DMS153 treated with DMSO at 0.1 percent for 48 hours (cell line): ENCODE data around the gene KIF5B.
"Not testable (repeated sequence)": the region's sequence is repeated elsewhere in the genome, so short reads cannot be mapped to it uniquely, and the experiment has no call there.

Experiments
- DNase-seq: peaks from one replicate; lab custom pipeline; 2025; ENCODE audit not compliant: unreplicated experiment; lab: John Stamatoyannopoulos, UW

Gene KIF5B

DNA sequence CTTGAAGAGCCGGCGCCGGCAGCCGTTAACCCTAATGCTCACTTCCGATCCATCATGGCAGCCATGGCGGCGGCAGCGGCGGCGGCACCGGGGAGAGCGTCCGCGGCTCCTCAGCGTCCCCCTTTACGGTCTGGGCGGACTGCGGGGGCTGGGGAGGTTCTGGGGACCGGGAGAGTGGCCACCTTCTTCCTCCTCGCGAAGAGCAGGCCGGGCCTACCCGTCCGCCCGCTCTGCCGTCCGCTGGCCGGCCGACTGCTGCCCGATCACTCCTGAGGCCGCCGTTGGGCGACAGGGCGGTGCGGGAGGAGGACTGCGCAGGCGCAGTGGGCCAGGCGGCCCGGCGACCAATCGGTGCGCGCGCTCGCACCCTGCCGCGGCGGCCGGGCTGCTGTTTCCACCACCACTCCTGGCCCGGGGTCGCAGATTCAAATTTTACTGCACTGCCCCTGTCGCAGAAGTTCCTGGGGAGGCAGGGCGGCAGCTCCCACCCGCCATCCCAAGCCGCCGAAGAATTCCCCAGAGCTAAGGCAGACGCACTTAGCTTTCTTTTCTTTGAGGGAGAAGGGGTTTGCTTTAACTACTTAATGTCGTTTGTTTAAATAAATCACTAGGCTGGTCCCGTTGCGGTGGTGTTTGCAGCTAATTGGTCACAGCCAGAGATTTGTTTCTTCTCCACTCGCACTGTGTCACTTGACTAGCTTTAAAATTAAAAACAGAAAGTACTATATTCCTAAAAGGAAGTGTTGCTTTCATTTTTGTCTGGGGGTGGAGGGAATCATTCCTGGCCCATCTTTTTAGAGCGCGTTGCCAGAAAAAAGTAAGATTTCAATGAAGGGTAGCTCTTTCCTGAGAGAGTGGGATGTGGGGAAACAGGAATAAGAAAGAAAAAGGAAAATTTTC is at the start of gene KIF5B:
KIF5B (minus strand) TSS at position 290 of the 900 bp plus-strand sequence. CDS start 452 bp downstream, outside the sequence.
- peak; percentile 4 for DNase-seq

DNA sequence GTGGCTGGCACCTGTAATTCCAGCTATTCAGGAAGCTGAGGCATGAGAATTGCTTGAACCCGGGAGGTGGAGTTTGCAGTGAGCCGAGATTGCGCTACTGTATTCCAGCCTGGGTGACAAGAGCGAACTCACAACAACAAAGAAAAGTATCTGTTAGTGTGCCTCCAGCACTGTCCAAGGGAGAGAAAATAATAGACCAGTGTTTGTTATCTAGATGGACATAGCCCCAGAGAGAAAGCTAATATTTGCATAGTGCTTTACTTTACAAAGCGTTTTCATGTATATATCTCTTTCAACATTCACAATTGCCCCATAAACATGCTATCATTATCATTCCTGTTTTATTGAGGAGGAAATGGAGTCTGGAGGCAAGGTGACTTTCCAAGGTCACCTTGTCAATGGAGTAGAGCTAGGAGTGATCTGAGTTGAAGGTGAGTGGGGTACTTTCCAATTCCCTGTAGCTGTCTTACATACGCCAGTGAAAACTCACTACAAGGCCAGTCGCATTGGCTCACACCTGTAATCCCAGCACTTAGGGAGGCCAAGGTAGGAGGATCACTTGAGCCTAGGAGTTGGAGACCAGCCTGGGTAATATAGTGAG is 49.7 kb upstream of the KIF5B start:
- peak; percentile 8 for DNase-seq

DNA sequence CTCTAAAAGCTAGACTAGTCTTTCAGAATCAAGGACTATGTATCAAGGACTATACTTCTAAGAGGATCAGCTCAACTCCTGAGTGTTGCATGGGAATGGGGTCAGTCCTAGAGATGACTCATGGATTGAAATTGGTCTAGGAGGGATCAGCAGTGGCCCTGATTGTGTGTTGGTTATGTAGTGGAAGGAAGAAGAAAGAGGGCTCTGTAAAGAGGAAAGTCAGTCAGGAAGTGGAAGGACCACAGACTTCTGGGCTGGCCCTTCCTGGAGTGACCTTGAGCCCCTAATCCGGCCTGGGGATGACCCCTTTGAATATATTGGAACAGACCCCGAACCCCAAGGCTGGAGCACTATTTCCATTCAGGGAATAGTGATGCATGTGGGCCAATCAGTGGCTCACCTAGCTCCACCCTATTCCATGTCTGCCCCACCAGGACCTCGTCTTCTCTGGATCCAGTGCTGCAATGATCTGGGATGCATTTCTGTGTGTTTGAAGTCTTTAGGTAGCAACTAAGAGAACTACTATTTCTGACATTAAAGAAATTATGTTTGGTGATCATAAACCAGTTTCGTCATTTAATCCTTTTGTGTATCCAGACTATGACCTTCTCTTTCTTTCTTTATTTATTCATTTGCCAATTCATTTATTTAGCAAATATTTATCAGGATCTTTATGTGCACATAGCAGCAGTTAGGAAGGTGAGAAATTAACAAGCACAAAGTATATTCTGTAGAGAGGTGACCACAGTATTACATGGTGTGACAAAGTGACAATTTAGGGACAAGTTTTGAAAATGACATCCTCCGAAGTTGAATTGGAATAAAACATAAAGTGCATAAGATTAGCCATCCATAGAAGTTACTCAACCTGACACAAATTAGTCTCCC is 48.6 kb upstream of the KIF5B start:
- no peak for DNase-seq

DNA sequence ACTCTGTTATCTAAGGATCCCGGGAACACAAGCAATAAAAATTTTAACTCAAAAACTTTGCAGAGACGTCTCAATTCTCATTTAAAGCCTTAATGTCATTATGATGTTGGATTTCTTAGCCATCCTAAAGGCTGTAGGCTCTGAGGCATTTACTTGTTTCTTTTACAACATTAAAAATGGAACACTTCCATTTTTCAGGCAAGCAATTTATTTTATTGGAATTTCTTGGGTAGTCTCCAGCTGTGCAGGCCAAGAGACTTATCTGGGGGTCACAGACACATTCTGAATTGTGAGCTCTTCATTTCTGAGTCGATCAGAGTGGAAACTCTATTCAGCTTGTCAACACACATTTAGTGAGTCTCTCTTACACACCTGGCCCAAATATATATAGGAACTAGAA is 48.0 kb upstream of the KIF5B start:
- no peak for DNase-seq

DNA sequence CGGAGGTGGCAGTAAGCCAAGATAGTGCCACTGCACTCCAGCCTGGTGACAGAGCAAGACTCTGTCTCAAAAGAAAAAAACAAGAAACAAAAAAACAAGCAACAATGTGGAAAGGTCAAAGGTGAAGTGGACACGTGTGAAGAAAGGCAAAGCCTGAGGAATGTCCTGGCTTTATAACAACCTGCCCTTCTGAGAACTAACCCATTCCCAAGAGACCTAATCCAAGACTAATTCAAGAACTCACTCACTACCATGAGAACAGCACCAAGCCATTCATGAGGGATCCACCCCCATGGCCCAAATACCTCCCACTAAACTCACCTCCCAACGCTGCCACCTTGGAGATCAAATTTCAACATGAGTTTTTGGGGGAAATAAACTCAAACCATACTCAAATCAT is 47.5 kb upstream of the KIF5B start:
- no peak for DNase-seq

DNA sequence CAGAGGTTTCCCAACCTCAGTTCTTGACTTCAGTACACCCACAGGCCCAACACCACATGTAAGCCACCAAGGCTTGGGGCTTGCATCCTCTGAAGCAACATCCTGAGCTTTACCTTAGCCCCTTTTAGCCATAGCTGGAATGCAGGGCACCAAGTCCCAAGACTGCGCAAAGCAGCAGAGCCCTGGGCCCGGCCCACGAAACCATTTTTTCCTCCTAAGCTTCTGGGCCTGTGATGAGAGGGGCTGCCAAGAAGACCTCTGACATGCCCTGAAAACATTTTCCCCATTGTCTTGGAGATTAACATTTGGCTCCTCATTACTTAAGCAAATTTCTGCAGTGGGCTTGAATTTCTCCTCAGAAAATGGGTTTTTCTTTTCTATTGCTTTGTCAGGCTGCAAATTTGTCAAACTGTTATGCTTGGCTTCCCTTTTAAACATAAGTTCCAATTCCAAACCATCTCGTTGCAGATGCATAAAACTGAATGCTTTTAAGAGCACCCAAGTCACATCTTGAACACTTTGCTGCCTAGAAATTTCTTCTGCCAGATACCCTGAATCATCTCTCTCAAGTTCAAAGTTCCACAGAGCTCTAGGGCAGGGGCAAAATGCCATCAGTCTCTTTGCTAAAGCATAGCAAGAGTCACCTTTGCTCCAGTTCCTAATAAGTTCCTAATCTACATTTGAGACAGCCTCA is 42.5 kb upstream of the KIF5B start:
- not testable (repeated sequence) for DNase-seq

DNA sequence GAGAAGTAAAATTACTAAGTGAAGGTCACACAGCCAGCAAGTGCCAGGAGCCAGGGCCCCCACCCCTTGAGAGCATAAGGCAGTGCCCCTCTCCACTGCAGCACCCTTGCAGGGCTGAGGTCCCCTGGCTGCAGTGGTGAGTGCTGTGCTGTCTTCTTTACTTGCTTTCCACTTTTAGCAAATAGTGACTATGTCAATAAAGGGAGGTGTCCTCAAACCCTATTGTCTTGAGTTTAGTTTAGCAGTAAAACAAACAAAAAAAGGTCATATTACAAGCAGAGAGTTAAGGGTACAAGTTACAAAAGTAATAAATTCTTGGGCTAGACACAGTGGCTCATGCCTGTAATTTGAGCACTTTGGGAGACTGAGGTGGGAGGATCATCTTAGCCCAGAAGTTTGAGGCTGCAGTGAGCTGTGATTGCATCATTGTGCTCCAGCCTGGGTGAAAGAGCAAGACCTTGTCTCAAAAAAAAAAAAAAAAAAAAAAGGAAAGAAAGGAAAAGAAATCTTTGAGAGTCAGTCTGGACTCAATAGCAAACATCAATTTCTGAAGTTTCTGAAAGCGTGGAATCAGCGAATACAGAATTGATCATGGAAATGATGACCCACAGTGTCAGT is 39.0 kb upstream of the KIF5B start:
- DNase-seq, result no peak

DNA sequence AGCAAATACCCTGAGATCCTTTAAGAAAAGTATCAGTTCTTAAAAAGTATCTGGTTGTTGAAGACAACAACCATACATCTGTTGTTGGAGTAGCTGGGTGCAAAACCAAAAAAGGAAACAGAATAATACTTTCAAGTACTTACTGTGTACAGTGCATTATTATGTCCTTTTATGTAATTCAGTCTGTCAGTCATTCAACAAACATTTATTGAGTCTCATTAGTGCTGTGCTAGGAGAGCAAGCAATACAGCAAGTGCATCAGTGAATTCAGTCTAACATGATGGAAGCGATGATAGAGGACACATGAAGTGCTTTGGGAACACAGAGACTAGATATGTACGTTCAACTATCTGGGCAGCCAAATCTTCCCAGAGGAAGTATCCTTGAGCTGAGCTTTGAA is 37.4 kb upstream of the KIF5B start:
- no peak for DNase-seq

DNA sequence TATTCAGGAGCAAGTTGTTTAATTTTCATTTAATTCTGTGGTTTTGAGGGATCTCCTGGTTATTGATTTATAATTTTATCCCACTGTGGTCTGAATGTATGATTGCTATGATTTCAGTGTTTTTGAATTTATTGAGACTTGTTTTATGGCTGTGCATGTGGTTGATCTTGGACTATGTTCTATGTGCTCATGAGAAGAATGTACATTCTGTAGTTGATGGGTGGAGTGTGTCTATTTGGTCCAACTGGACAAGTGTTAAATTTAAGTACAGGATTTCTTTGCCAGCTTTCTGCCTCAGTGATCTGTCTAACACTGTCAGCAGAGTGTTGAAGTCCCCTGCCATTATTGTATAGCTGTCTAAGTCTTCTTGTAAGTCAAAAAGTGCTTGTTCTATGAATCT is 34.8 kb upstream of the KIF5B start:
- DNase-seq, result no peak

DNA sequence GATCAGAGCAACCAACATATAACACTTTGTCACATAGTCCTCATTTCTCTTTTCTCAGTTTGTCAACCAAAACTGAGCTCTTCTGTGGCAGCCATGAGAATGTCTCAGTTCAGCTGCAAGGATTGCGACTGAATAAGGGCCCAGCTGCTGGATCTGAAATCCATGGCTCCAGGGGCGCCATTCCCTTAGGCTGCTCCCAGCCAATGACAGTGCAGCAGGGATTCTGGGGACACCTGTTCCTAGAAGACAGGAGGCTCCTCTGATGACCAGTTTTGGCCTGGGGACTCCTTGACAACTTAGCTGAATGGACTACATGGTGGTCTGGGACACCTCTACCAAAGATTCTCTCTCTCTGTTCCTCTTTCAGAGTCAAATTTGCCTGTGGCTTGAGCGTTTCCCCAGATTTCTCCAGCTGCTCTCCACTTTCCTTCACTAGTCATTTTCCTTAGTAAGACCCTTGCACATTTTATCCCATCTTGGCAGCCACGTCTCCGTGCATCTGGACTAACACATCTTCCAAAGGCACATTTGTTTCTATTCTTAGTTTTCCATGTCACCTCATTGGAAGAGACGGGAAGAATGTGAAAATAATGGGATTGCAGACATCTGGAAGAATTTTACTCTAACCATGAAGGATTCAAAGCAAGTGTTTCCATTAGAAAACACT is 28.1 kb upstream of the KIF5B start:
- DNase-seq, result no peak

DNA sequence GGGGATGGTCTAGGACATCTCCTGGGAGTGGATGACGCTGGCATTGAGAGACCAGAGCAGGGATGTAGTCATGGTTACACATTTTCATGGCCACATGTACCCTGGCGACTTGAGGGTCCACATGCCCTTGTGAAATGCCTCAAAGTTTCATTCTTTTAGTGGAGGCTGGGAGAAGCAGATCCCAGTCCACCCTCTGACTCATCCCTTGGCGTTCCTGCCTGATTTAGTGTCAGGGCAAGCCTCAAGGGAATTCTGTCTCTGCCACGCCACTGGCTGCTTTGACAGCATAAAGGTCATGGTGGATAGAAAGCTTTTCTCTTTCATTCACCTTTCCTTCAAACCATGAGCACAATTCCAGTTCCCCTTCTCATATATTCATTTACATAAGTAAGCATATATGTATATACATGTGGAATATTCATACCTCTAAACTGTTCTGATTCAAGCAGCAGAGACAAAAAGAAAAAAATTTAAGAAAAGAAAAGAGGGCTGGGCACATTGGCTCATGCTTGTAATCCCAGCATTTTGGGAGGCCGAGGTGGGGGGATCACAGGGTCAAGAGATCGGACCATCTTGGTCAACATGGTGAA is 21.8 kb upstream of the KIF5B start:
- no peak for DNase-seq

DNA sequence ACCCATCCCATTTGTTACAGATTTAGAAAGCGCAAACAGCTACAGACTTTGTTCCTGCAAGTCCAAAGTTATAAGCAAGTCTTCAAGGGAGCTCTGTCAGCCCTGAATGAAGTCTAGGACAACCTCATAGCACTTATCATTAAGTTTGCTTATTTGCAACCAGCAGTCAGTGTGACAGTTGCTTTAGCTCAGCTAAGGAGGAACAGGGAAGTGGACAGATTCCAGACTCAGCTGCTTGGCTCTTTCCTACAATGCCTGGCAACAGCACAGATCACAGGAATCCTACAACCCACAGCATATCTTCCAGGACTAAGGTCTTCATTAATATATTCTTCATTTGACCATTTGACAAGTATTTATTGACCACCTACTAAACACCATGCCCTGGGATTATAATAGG is 17.4 kb upstream of the KIF5B start:
- DNase-seq, result no peak

DNA sequence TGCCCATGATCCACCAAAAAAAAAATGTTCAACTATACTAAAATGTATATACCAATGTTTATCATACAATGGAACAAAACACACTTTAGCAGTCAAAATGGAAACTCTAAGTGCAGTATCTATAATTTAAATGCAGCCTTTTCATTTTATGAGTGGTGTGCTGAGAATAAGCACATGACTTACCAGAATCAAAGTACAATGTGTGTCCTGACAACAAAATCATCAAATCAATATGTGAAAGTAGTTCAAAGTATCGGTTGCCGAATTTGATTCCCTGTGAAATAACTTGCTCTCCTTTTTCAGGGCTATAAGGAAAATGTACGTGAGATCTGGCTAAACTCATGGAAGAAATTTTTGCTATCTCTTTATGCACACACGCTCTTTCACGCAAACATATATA is 16.9 kb upstream of the KIF5B start:
- no peak for DNase-seq

DNA sequence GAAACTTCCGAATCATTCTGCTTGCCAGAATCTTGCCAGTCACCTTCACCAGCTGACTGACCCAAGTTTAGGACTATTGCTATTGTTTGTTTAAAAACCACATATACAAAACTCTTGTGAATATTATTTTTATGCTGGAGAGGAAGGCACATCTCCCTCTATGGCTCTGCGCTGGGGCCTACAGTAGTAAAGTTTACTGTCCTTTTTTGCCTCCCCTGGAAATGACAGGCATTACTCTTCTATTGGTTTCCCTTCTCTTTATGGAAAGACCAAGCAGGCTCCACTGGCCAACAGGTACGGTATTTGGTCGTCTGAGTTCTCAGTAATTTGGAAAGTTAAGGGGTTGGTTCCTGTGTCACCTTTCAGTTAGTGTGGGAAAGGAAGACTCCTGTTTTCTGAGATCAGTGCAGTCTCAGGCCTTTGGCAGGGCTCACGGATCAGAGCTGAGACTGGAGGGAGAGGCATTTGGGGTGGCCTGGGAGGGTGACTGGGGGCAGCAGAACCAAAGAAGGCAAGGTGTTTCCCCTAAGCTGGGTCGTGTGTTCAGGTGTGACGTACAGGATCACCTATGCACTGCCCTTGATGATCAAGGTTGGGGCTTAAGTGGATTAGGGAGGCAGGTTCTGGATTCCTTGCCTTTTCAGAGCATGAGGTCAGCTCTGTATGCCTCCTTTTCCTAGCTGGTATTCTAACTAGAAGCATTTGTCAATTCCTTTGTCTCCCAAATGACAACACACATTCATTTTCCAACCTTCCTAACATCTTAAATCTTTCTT is 16.0 kb upstream of the KIF5B start:
- no peak for DNase-seq

DNA sequence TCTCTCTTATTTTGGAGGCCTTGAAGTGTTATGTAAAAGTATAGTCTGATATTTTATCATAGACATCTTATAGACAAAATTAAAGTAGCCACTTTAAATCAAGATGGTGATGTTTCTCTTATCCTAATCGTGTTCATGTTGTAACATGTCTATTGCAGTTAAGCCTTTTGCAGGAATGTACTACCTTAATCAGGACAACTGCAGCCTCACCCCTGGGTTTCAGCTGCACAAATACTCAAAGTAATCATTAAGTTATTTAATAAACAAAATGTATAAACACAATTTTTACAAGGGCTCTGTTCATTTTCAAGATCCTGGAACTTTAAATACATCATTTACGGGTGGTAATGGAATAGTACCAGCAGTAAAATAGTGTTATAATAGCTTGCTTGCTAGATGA is 14.4 kb upstream of the KIF5B start:
- no peak for DNase-seq

DNA sequence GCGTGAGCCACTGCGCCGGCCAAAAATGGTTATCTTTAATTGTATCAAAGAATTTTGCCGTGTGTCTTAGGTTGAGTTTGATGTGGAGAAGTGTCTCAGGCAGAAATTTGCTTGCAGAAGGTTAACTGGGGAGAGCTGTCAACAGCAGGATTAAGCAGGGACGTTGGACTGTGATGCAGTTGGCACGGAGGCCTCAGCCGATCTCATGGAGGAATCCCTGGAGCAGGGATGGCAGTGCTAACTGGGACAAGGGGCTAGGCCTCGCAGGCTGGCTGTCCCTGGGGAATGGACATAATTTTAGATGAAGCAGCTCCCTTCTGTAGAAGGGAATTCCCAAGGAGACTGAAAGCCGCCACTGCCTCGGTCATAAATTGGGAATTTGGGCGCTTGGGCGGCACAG is 12.3 kb upstream of the KIF5B start:
- DNase-seq, result no peak

DNA sequence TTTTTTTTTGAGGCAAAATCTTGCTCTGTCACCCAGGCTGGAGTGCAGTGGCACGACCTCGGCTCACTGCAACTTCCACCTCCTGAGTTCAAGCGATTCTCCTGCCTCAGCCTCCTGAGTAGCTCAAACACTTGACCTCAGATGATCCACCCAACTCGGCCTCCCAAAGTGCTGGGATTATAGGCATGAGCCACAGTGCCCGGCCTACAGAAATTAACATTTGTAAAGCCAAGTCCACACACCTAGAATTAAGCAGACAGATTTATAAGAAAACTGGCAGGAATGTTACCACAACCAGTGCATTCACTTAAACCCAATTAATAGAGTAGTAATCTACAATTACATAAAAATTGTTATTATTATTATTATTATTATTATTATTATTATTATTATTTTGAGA is 11.7 kb upstream of the KIF5B start:
- DNase-seq, result not testable (repeated sequence)

DNA sequence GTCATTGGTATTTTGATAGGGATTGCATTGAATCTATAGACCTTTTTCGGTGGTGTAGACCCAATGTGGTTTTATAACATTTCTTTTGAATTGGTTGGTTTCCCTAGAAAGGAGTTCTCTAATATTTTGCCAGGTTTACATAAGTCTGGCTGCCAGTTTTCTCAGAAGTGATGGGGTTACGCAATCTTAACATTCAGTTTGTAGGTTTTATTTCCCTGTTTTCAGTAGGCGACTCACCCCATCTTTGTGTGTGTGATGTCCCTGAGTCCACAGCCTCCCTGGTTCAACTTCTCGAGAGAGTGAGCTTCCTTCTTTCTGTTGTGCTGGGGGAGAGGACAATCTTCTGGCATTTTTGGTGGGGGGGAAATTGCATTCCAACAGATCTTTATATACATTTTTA is 9.6 kb upstream of the KIF5B start:
- no peak for DNase-seq

DNA sequence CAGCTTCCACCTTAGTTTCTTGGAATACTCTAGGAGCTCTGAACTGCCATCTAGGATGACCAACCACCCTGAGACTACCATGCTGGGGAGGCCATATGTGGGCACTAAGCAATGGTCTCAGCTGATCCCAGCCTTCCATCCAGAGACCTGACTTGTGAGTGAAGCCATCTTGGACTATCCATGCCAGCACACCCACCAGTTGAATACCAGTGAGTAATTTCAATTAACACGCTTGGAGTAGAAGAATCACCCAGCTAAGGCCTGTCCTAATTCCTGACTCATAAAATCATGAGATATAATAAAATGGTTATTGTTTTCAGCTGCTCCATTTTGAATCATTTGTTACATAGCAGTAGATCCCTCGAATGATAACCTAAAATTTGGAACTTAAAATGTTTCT is 5.2 kb upstream of the KIF5B start:
- DNase-seq, result no peak
